Stimulated activated CD8-positive, alpha-beta memory T cell treated with anti-CD3 and anti-CD28 coated beads, Interleukin-7, amount 100 ng/mL, for 4 hours (primary cell): ENCODE measurements around the gene FGD6.
"Not testable (repeated sequence)": the region's sequence is repeated elsewhere in the genome, so short reads cannot be mapped to it uniquely, and the experiment has no call there.

Source experiments
- DNase-seq, 2 donors: peaks; one replicate each; pipeline ENCODE4 v3.0.0-alpha.2; 2020; ENCODE audit warnings: low read depth in 2 of 2

FGD6 gene

GRCh38 chr12:95178136-95178535 lies 39.1 kb downstream of the FGD6 start:
- DNase-seq = no peak

DNA sequence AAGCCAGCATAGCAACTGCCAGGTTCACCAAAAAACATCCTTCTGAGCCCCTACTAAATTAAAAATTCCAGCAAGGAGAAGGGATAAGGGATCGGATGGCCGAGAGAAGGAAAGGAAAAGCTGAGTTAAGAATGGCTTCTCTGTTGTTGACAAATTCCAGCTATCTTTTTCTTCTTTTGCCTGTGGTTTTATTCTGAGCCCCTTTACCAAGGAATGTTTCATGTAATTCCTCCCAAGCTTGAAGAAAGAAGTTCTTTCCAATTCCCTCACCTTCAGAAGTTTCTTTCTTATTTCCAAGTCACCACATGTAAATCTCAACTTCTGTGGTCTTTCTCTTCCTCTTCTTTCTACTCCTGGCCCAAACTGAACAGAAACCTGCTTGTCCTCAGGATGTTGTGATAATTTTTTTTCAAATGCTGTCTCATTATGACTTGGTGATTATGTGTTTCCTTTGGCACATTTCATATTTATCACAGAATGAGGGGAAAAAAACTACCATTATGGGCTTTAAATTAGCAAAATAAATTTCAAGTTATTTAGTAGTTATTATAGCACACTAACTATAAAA lies 40.0 kb downstream of the FGD6 start:
- DNase-seq = no peak

GRCh38 chr12:95173392-95174251 lies 43.6 kb downstream of the FGD6 start:
- DNase-seq = no peak

DNA sequence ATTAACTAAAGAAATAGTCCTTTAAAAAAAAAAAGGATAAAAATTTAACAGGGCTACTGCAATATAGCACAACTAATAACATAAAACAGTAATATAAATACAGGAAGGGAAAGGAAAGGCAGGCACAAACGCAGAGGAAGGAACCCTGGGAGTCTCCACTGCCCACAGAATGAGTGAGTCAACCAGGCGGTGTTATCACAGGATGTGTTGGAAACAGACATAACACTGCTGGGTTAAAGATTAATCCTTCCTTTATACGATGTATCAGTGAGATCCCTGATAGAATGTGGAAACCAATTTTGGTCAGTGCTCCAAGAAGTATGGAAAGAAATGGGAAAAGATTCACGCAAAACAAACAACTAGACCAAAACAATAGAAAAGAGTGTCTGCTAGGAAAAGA lies 47.9 kb downstream of the FGD6 start:
- DNase-seq = no peak

GRCh38 chr12:95168746-95169145 lies 48.5 kb downstream of the FGD6 start:
- DNase-seq = no peak

DNA sequence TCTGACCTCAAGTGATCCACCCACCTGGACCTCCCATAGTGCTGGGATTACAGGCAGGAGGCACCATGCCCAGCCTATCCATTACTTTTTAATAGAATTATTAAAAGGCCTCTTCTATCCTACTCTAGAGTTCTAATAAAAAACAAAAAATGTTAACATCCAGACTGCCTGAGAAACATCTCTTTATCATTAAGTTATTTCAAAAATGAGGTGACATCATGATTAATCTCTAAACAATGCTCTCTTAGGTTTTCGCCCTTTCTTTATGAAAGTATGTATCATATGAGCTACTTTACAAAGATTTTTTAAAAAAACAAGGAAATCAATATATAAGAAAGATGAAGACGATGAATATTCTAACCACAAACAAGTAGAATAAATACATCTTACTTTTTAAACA lies 52.6 kb downstream of the FGD6 start:
- DNase-seq = no peak

- DNase-seq = no peak
Measured at GRCh38 chr12:95158919-95159318, 58.3 kb downstream of the FGD6 start.

- DNase-seq = no peak
Measured at GRCh38 chr12:95151821-95152220, 65.4 kb downstream of the FGD6 start.

- DNase-seq = no peak
Measured at GRCh38 chr12:95151406-95151805, 65.9 kb downstream of the FGD6 start.

- DNase-seq = no peak
Measured at GRCh38 chr12:95150501-95150900, 66.8 kb downstream of the FGD6 start.

GRCh38 chr12:95147866-95148265 lies 69.4 kb downstream of the FGD6 start:
- no peak for DNase-seq

DNA sequence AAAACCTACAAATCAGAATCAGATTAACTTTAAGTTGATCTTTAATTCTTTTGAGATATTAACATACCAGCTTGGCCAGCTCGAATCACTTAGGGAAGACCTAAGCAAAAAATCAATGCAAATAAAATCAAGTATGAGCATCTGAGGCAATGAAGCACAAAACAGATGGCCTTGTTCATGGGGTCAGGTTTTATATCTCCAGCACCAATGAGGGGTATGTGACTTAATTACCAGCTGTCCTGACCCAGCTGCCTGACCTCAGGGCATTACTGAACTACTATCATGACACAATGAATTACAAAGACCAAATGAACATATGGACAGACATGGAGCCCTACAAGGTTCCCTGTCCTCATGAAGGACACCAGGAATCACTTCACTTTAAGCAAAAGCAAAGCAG lies 70.5 kb downstream of the FGD6 start:
- no peak for DNase-seq

- no peak for DNase-seq
Measured at GRCh38 chr12:95143621-95144205, 73.6 kb downstream of the FGD6 start.

DNA sequence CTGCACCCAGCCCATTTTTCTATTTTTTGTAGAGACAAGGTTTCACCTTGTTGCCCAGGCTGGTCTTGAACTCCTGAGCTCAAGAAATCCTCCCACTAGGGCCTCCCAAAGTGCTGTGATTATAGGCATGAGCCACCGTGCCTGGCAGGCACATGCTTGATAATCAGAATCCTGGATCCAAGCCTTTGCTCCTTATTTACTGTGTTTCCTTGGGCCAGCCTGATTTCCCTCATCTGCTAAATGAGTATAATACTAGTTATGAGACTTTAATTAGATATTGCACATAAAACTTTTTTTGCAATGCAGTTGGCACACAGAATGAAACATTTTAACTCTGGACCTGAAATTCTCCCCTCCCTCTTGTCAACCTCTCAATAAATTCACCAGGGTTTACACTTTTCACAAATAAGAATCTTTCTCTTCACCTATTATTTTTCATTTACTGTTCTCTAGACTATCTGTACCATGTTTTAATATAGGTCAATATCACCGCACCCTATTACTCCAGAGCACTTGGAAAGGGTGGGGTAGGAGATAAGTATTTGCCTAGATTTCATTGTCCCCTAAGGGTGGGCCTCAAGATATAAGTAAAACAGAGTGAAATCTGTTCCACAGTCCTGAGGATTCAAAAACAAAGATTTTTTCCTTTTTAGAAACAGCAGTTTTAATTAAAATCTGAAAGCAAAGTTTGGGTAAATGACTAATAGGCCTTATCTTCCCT lies 74.7 kb downstream of the FGD6 start:
- DNase-seq = no peak

- no peak for DNase-seq
Measured at GRCh38 chr12:95141310-95141709, 76.0 kb downstream of the FGD6 start.

GRCh38 chr12:95138031-95138430 lies 79.2 kb downstream of the FGD6 start:
- DNase-seq = not testable (repeated sequence)

DNA sequence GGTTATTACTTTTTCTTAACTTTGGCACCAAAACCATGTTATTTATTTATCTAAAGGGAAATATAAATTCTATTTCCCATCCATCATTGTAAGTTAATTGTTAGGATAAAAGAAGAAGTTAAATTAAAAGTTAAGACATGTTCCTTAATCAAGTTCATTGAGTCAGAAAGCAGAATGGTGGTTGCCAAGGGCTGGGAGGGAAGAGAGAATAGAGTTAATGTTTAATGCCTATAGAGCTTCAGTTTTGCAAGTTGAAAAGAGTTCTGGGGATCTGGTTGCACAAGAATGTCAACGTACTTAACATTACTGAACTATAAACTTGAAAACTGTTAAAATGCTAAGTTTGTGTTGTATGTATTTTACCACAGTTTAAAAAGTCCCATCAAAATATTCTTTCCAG lies 80.7 kb downstream of the FGD6 start:
- DNase-seq = no peak

DNA sequence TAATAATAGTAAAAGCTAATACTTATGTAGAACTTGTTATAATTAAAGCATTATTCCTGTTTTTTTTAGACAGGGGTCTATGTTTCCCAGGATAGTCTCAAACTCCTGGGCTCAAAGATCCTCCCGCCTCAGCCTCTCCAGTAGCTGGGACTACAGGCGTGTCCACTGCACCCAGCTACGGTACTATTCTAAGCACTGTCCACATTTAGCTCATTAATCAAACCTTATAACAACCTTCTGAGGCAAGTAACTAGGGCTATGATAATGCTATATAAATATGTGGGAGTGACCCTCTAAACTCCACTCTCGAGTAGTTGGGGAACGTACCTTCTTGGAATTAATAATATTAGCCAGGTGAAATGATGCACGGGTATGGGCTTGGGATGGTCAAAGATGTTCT lies 83.2 kb downstream of the FGD6 start:
- DNase-seq = no peak

GRCh38 chr12:95131589-95132340 lies 85.5 kb downstream of the FGD6 start:
- no peak for DNase-seq

DNA sequence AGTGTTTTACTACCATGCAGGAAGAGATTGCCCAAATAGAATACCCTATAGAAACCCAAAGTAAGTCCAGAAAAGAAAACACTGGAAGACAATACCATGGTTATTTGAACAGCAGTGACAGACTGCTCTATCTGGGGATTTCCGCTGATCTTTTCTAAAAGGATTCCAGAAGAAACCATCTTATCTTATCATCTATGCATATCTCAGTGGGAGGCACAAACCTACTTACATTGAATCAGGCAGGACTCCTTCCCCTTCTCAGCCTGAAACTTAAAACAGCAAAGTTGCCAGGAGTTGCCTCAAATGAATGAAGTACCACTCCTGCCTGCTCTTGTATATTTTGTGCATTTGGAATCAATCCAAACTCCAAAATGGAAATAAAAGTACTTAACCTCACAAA lies 87.2 kb downstream of the FGD6 start:
- no peak for DNase-seq

GRCh38 chr12:95129115-95129514 lies 88.2 kb downstream of the FGD6 start:
- no peak for DNase-seq

DNA sequence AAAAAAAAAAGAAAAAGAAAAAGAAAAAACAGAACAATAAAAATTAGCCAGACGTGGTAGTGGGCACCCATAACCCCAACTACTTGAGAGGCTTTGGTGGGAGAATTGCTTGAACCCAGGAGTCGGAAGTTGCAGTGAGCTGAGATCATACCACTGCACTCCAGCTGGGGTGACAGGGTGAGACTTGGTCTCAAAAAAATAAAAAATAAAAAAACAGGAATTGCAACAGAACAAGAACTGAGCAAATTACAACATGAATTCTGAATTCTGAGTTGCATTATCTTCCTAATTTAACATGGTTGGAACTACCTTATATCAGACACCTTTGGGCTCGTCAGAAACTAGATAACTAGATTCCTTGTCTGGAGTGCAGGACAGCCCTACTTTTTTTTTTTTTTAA lies 90.5 kb downstream of the FGD6 start:
- no peak for DNase-seq
